ENCODE measurements around the gene USP47. TPM values are rescaled to one million over a fixed set of nuclear protein-coding genes. Genes with fewer than 3 reads are reported as not detected.

USP47 gene
- total and polyA plus RNA-seq, 9 of the 15 experiments (the other 6 are each of a cell fraction or from before 2014, with no cell fraction given), result 13.1 to 63.6 (median 34.7) TPM

DNA sequence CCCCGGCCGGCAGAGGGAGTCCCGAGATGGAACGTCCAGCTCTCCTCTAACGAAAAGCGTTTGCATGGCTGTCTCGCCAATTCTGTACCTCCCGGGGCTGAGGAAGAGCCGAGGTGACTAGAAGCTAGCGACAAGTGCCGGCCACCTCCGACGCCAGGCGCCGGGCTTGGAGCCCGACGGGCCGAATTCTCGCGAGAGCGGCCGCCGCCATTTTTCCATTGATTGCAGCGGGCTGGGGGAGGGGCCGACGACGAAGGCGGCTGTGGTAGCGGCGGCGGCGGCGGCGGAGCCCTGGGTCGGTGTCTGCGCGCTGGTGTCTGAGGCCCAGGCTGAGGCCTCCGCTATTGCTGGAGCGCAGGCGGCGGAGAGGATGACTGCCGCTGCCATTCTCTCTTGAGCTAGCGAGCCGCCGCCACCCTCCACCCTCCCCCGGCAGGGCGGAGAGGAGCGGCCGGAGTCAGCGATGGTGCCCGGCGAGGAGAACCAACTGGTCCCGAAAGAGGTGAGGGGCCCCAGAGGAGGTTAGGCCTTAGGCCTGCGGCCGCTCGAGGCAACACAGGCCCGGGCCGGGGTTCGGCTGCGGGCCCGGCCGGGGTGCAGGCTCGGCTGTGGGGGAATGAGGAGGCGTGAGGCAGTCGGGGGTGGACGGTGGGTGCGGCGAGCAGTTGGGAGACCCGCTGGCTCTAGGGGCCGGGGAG lies at the start of gene USP47 (continued):
- TF ChIP-seq XRCC4 (IDR thresholded peaks at IDR 0.05; ENCODE audit: extremely low read depth, insufficient read depth, insufficient read length) (no peak), ADNP (tag; IDR thresholded peaks at IDR 0.05) (no peak), CBFA2T2 (conservative IDR thresholded peaks at IDR 0.05) (no peak), GATAD2A (IDR thresholded peaks at IDR 0.05) (no peak), OTX1 (CRISPR knock-in tag; IDR thresholded peaks at IDR 0.05) (no peak), ZNF347 (CRISPR knock-in tag; IDR thresholded peaks at IDR 0.05; ENCODE audit: low read depth) (no peak), ZNF316 (IDR thresholded peaks at IDR 0.05) (peak; percentile 25), ESRRA (IDR thresholded peaks at IDR 0.05; ENCODE audit: borderline replicate concordance, low read depth) (peak; percentile 22; the same call in 1 of the 2 replicates), ZNF41 (CRISPR knock-in tag; conservative IDR thresholded peaks at IDR 0.05) (no peak), TAL1 (IDR thresholded peaks at IDR 0.05) (no peak), ZNF408 (CRISPR knock-in tag; IDR thresholded peaks at IDR 0.05; ENCODE audit: low read depth) (no peak), SMAD4 (CRISPR knock-in tag; conservative IDR thresholded peaks at IDR 0.05) (peak; percentile 92), MIER1 (IDR thresholded peaks at IDR 0.05; ENCODE audit: low read depth) (no peak), ZNF354B (CRISPR knock-in tag; IDR thresholded peaks at IDR 0.05) (no peak), KHSRP (IDR thresholded peaks at IDR 0.05) (no peak), FOXM1 (IDR thresholded peaks at IDR 0.05; ENCODE audit: low read depth) (no peak), FOXM1 (CRISPR knock-in tag; IDR thresholded peaks at IDR 0.05; ENCODE audit: low read depth) (no peak), CBX1 (IDR thresholded peaks at IDR 0.05; ENCODE audit: low read depth) (peak; percentile 39; the same call in 1 of the 2 replicates)
- TF ChIP-seq, protein P1, sequence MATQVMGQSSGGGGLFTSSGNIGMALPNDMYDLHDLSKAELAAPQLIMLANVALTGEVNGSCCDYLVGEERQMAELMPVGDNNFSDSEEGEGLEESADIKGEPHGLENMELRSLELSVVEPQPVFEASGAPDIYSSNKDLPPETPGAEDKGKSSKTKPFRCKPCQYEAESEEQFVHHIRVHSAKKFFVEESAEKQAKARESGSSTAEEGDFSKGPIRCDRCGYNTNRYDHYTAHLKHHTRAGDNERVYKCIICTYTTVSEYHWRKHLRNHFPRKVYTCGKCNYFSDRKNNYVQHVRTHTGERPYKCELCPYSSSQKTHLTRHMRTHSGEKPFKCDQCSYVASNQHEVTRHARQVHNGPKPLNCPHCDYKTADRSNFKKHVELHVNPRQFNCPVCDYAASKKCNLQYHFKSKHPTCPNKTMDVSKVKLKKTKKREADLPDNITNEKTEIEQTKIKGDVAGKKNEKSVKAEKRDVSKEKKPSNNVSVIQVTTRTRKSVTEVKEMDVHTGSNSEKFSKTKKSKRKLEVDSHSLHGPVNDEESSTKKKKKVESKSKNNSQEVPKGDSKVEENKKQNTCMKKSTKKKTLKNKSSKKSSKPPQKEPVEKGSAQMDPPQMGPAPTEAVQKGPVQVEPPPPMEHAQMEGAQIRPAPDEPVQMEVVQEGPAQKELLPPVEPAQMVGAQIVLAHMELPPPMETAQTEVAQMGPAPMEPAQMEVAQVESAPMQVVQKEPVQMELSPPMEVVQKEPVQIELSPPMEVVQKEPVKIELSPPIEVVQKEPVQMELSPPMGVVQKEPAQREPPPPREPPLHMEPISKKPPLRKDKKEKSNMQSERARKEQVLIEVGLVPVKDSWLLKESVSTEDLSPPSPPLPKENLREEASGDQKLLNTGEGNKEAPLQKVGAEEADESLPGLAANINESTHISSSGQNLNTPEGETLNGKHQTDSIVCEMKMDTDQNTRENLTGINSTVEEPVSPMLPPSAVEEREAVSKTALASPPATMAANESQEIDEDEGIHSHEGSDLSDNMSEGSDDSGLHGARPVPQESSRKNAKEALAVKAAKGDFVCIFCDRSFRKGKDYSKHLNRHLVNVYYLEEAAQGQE (IDR thresholded peaks at IDR 0.05; ENCODE audit: borderline replicate concordance), result no peak; the same call in 1 of the 2 replicates
- TF ChIP-seq, protein P1 (CRISPR knock-in tag; IDR thresholded peaks at IDR 0.05; ENCODE audit: low read depth), result no peak
- TF ChIP-seq, protein P2, sequence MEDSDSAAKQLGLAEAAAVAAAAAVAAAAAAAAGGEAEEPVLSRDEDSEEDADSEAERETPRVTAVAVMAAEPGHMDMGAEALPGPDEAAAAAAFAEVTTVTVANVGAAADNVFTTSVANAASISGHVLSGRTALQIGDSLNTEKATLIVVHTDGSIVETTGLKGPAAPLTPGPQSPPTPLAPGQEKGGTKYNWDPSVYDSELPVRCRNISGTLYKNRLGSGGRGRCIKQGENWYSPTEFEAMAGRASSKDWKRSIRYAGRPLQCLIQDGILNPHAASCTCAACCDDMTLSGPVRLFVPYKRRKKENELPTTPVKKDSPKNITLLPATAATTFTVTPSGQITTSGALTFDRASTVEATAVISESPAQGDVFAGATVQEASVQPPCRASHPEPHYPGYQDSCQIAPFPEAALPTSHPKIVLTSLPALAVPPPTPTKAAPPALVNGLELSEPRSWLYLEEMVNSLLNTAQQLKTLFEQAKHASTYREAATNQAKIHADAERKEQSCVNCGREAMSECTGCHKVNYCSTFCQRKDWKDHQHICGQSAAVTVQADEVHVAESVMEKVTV (CRISPR knock-in tag; IDR thresholded peaks at IDR 0.05), result no peak
- TF ChIP-seq, protein P3, sequence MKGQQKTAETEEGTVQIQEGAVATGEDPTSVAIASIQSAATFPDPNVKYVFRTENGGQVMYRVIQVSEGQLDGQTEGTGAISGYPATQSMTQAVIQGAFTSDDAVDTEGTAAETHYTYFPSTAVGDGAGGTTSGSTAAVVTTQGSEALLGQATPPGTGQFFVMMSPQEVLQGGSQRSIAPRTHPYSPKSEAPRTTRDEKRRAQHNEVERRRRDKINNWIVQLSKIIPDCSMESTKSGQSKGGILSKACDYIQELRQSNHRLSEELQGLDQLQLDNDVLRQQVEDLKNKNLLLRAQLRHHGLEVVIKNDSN (CRISPR knock-in tag; IDR thresholded peaks at IDR 0.05), result no peak
